Stimulated activated CD4-positive, alpha-beta T cell treated with anti-CD3 and anti-CD28 coated beads, TNF-alpha, amount 100 ng/mL, for 4 hours (primary cell): ENCODE data around the gene KLHDC9.

Experiments used
- DNase-seq, 3 experiments: peaks; one replicate each; pipeline ENCODE4 v3.0.0-alpha.2; 2020; ENCODE audit warnings: low read depth in 3 of 3

The KLHDC9 gene

GRCh38 chr1:161076410-161076809, 21.8 kb upstream of the KLHDC9 start:
- DNase-seq: no peak

- no peak for DNase-seq
Measured at GRCh38 chr1:161077426-161077825, 20.7 kb upstream of the KLHDC9 start.

- DNase-seq: no peak
Measured at GRCh38 chr1:161079436-161080110, 18.6 kb upstream of the KLHDC9 start.

- DNase-seq: no peak
Measured at GRCh38 chr1:161080441-161081405, 17.4 kb upstream of the KLHDC9 start.

- DNase-seq: no peak
Measured at GRCh38 chr1:161081519-161081918, 16.6 kb upstream of the KLHDC9 start.

- DNase-seq: no peak
Measured at GRCh38 chr1:161082483-161082882, 15.7 kb upstream of the KLHDC9 start.

- no peak for DNase-seq
Measured at GRCh38 chr1:161082996-161083747, 15.0 kb upstream of the KLHDC9 start.

- no peak for DNase-seq
Measured at GRCh38 chr1:161083748-161084596, 14.2 kb upstream of the KLHDC9 start.

GRCh38 chr1:161084597-161084988, 13.6 kb upstream of the KLHDC9 start:
- no peak for DNase-seq

GRCh38 chr1:161085165-161085564, 13.0 kb upstream of the KLHDC9 start:
- no peak for DNase-seq

- DNase-seq: no peak
Measured at GRCh38 chr1:161086457-161086856, 11.7 kb upstream of the KLHDC9 start.

- no peak for DNase-seq
Measured at GRCh38 chr1:161088587-161089110, 9.5 kb upstream of the KLHDC9 start.

GRCh38 chr1:161089251-161089924, 8.8 kb upstream of the KLHDC9 start, which contains the start of gene NECTIN4:
Gene NECTIN4 (minus strand): TSS chr1:161089558. CDS start chr1:161089296, 262 bp downstream.
- DNase-seq: no peak

- no peak for DNase-seq
Measured at GRCh38 chr1:161089938-161090337, 8.2 kb upstream of the KLHDC9 start.

- DNase-seq: no peak
Measured at GRCh38 chr1:161090617-161091016, 7.5 kb upstream of the KLHDC9 start.

GRCh38 chr1:161091093-161091492, 7.1 kb upstream of the KLHDC9 start:
- DNase-seq: no peak

GRCh38 chr1:161091796-161092507, 6.2 kb upstream of the KLHDC9 start:
- DNase-seq: no peak

- peak in 2 of 3 experiments; percentile 42 to 53 for DNase-seq
Measured at GRCh38 chr1:161092621-161093028, 5.5 kb upstream of the KLHDC9 start.

- no peak for DNase-seq
Measured at GRCh38 chr1:161094481-161094880, 3.7 kb upstream of the KLHDC9 start.

- DNase-seq: no peak
Measured at GRCh38 chr1:161095230-161095629, 2.9 kb upstream of the KLHDC9 start.
